M059J (cell line): ENCODE results near the gene THSD4. TPM values are rescaled to one million over a fixed set of nuclear protein-coding genes. Genes with fewer than 3 reads are reported as not detected.
"Not testable (repeated sequence)": the region's sequence is repeated elsewhere in the genome, so short reads cannot be mapped to it uniquely, and the experiment has no call there.

Experiments
- DNase-seq: peaks from one replicate; pipeline ENCODE4 v3.0.0-alpha.2; 2012; ENCODE audit warnings: low read depth
- total RNA-seq: library from RNA; depleted of rRNA; stranded (reverse); fragments of >200 nt; shearing (Covaris generic); gene quantifications from 2 replicates; pipeline ENCODE4 v1.2.3, GENCODE V29; 2014

The THSD4 gene
- total RNA-seq, 1 experiment from 2014 or later = 9.9 TPM

- no peak for DNase-seq
Measured at GRCh38 chr15:71149646-71150557, 34.6 kb downstream of the THSD4 start.

- DNase-seq = peak; percentile 90
Measured at GRCh38 chr15:71151081-71151480, 35.8 kb downstream of the THSD4 start.

- no peak for DNase-seq
Measured at GRCh38 chr15:71152542-71152941, 37.3 kb downstream of the THSD4 start.

GRCh38 chr15:71153823-71154524 lies 38.7 kb downstream of the THSD4 start:
- no peak for DNase-seq

GRCh38 chr15:71154607-71155200 lies 39.4 kb downstream of the THSD4 start:
- peak; percentile 66 for DNase-seq

GRCh38 chr15:71155534-71155933 lies 40.3 kb downstream of the THSD4 start:
- no peak for DNase-seq

- no peak for DNase-seq
Measured at GRCh38 chr15:71160976-71161375, 45.7 kb downstream of the THSD4 start.

- no peak for DNase-seq
Measured at GRCh38 chr15:71162309-71162708, 47.0 kb downstream of the THSD4 start.

GRCh38 chr15:71164606-71165005 lies 49.3 kb downstream of the THSD4 start:
- not testable (repeated sequence) for DNase-seq

- no peak for DNase-seq
Measured at GRCh38 chr15:71167445-71168165, 52.3 kb downstream of the THSD4 start.

GRCh38 chr15:71168166-71168834 lies 53.0 kb downstream of the THSD4 start:
- DNase-seq = no peak

- no peak for DNase-seq
Measured at GRCh38 chr15:71170163-71170562, 54.9 kb downstream of the THSD4 start.

- DNase-seq = no peak
Measured at GRCh38 chr15:71171195-71171594, 55.9 kb downstream of the THSD4 start.

GRCh38 chr15:71174360-71174759 lies 59.1 kb downstream of the THSD4 start:
- DNase-seq = not testable (repeated sequence)

GRCh38 chr15:71180986-71181853 lies 65.9 kb downstream of the THSD4 start:
- DNase-seq = no peak

- DNase-seq = no peak
Measured at GRCh38 chr15:71182522-71182921, 67.3 kb downstream of the THSD4 start.

GRCh38 chr15:71183063-71183462 lies 67.8 kb downstream of the THSD4 start:
- DNase-seq = no peak

- no peak for DNase-seq
Measured at GRCh38 chr15:71185706-71186105, 70.4 kb downstream of the THSD4 start.

GRCh38 chr15:71186267-71186666 lies 71.0 kb downstream of the THSD4 start:
- no peak for DNase-seq

- DNase-seq = no peak
Measured at GRCh38 chr15:71187078-71187477, 71.8 kb downstream of the THSD4 start.
